Measurements from ENCODE around the gene C18orf63. TPM values are rescaled to one million over a fixed set of nuclear protein-coding genes. Genes with fewer than 3 reads are reported as not detected.

Gene C18orf63
- polyA plus RNA-seq, 1 donor (not counting 4 experiments of a cell fraction or from before 2014, with no cell fraction given) = not detected

DNA sequence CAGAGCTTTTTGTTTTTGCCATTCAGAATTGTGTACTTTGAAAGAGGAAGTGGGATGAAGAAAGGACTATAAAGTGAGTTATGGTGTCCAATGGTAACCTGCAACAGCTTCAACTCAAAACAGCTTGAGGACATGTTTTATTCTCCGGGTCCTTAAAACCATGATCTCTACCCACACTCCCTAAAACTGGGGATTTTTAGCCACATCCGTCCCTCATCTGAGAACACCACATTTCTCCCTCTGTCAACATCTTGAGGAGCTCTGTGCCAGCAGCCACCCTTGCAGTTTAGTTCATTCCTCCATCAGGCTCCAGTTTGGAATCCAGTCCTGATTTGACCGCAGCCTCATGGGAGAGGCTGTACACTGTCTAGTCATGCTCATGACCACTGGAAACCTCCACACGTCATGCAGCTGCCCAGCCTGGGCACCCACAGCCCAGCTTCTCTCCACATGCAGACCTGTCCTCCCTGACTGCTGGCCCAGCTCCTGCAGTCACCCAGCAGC lies 62.6 kb downstream of the C18orf63 start:
- no peak overlapping the region for H3K27ac ChIP-seq (ENCODE audit: control insufficient read depth, insufficient read depth, low read length)
- H4K20me1 ChIP-seq (ENCODE audit: control insufficient read depth, extremely low read depth, insufficient read depth, low read length) = no peaks in the 10 kb centered on the region
- H3K4me3 ChIP-seq (ENCODE audit: control insufficient read depth in 2 of 3, extremely low read depth in 1 of 3, insufficient read depth in 2 of 3, low read depth in 1 of 3, low read length in 3 of 3) = no peak overlapping the region
- H3K4me2 ChIP-seq (ENCODE audit: control insufficient read depth, extremely low read depth, insufficient read depth, low read depth, low read length) = no peak overlapping the region
- no peaks in the 10 kb centered on the region for H3K79me2 ChIP-seq (ENCODE audit: control insufficient read depth, insufficient read depth, low read length)
- DNase-seq (ENCODE audit: low read depth, low spot score) (no peak), FAIRE-seq (no peak)
- no peaks in the 10 kb centered on the region for H3K9me3 ChIP-seq (ENCODE audit: control insufficient read depth, low read depth, low read length)
- no peak overlapping the region for H2AFZ ChIP-seq (ENCODE audit: control insufficient read depth, low read length)
- dilution Hi-C loops (cut with MboI; ENCODE audit: extremely low pct_ligation_motif_present, low sequenced_read_pairs) = no loop called here
- no peaks in the 10 kb centered on the region for H3K9me1 ChIP-seq (ENCODE audit: control insufficient read depth, extremely low read depth, insufficient read depth, low read length)
- no peak overlapping the region for H3K9ac ChIP-seq (ENCODE audit: control insufficient read depth, extremely low read depth, insufficient read depth, low read length)
- H3K4me1 ChIP-seq (ENCODE audit: control insufficient read depth, extremely low read depth, insufficient read depth, low read length) = no peaks in the 10 kb centered on the region
- no peaks in the 10 kb centered on the region for H3K27me3 ChIP-seq (ENCODE audit: control insufficient read depth, extremely low read depth, insufficient read depth, low read length)
- TF ChIP-seq EZH2 (IDR thresholded peaks at IDR 0.05; ENCODE audit: low read length) = no peak
- TF ChIP-seq, protein P1, sequence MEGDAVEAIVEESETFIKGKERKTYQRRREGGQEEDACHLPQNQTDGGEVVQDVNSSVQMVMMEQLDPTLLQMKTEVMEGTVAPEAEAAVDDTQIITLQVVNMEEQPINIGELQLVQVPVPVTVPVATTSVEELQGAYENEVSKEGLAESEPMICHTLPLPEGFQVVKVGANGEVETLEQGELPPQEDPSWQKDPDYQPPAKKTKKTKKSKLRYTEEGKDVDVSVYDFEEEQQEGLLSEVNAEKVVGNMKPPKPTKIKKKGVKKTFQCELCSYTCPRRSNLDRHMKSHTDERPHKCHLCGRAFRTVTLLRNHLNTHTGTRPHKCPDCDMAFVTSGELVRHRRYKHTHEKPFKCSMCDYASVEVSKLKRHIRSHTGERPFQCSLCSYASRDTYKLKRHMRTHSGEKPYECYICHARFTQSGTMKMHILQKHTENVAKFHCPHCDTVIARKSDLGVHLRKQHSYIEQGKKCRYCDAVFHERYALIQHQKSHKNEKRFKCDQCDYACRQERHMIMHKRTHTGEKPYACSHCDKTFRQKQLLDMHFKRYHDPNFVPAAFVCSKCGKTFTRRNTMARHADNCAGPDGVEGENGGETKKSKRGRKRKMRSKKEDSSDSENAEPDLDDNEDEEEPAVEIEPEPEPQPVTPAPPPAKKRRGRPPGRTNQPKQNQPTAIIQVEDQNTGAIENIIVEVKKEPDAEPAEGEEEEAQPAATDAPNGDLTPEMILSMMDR (optimal IDR thresholded peaks at IDR 0.05 in 1 of 3, IDR thresholded peaks at IDR 0.05 in 1 of 3, conservative IDR thresholded peaks at IDR 0.05 in 1 of 3; ENCODE audit: extremely low read depth in 1 of 3, insufficient read depth in 2 of 3, low read length in 3 of 3) = no peak
- H3K36me3 ChIP-seq (ENCODE audit: control insufficient read depth in 2 of 2, extremely low read depth in 1 of 2, insufficient read depth in 2 of 2, low read length in 2 of 2) = no peaks in the 10 kb centered on the region

DNA sequence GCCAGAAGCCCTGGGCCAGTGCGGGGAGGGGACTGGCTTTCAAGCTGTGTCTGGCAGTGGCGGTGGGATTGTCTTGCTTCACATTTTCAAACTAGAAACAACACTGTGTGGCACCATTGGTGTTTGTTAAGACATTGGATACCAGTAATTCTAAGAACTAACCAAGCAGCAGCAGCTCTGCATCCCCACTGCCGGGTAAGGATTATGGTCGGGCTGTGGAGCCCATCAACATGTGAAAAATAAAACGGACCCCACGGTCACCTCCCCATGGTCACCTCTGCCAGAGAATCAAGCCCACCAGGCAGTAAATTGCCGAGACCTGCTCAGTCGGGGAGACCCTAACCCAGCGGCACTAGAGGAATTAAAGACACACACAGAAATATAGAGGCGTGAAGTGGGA lies 65.3 kb downstream of the C18orf63 start:
- no peaks in the 10 kb centered on the region for H3K27me3 ChIP-seq (ENCODE audit: control insufficient read depth, extremely low read depth, insufficient read depth, low read length)
- DNase-seq (ENCODE audit: low read depth, low spot score) = no peak
- no peak overlapping the region for H3K4me2 ChIP-seq (ENCODE audit: control insufficient read depth, extremely low read depth, insufficient read depth, low read depth, low read length)
- no peak for TF ChIP-seq EZH2 (IDR thresholded peaks at IDR 0.05; ENCODE audit: low read length)
- TF ChIP-seq, protein P1 (optimal IDR thresholded peaks at IDR 0.05 in 1 of 3, IDR thresholded peaks at IDR 0.05 in 1 of 3, conservative IDR thresholded peaks at IDR 0.05 in 1 of 3; ENCODE audit: extremely low read depth in 1 of 3, insufficient read depth in 2 of 3, low read length in 3 of 3) = no peak
- no peaks in the 10 kb centered on the region for H3K4me1 ChIP-seq (ENCODE audit: control insufficient read depth, extremely low read depth, insufficient read depth, low read length)
- no peaks in the 10 kb centered on the region for H3K9me1 ChIP-seq (ENCODE audit: control insufficient read depth, extremely low read depth, insufficient read depth, low read length)
- FAIRE-seq = no peak
- dilution Hi-C loops (cut with MboI; ENCODE audit: extremely low pct_ligation_motif_present, low sequenced_read_pairs) = no loop called here
- no peaks in the 10 kb centered on the region for H3K9me3 ChIP-seq (ENCODE audit: control insufficient read depth, low read depth, low read length)
- no peak overlapping the region for H3K27ac ChIP-seq (ENCODE audit: control insufficient read depth, insufficient read depth, low read length)
- no peaks in the 10 kb centered on the region for H4K20me1 ChIP-seq (ENCODE audit: control insufficient read depth, extremely low read depth, insufficient read depth, low read length)
- no peaks in the 10 kb centered on the region for H3K79me2 ChIP-seq (ENCODE audit: control insufficient read depth, insufficient read depth, low read length)
- no peak overlapping the region for H3K9ac ChIP-seq (ENCODE audit: control insufficient read depth, extremely low read depth, insufficient read depth, low read length)
- H2AFZ ChIP-seq (ENCODE audit: control insufficient read depth, low read length) = no peak overlapping the region
- no peaks in the 10 kb centered on the region for H3K36me3 ChIP-seq (ENCODE audit: control insufficient read depth in 2 of 2, extremely low read depth in 1 of 2, insufficient read depth in 2 of 2, low read length in 2 of 2)
- H3K4me3 ChIP-seq (ENCODE audit: control insufficient read depth in 2 of 3, extremely low read depth in 1 of 3, insufficient read depth in 2 of 3, low read depth in 1 of 3, low read length in 3 of 3) = no peak overlapping the region

Data from keratinocyte (primary cell).